LNCaP clone FGC (cell line): ENCODE measurements around the gene SEMA3F.
A peak's percentile ranks its signal among the peaks of the same experiment; 100 is the strongest.

Experiments
- DNase-seq: peaks from one replicate; pipeline ENCODE4 v3.0.0-alpha.2; 2011; ENCODE audit warnings: low read depth
- H3K4me3 ChIP-seq: 2 replicates; pipeline ENCODE4 v1.5.1; 2011; ENCODE audit warnings: mild to moderate bottlenecking, low read depth, low read length, control low read depth
- CTCF ChIP-seq: IDR thresholded peaks from 2 replicates; pipeline ENCODE4 v1.5.1; 2012; ENCODE audit warnings: mild to moderate bottlenecking; ENCODE audit not compliant: control insufficient read depth, insufficient read depth; ENCODE audit errors: extremely low read depth

SEMA3F gene

GRCh38 chr3:50237133-50237651 lies 82.1 kb downstream of the SEMA3F start:
- TF ChIP-seq CTCF = no peak
- no peak overlapping the region for H3K4me3 ChIP-seq
- no peak for DNase-seq

GRCh38 chr3:50237754-50238548 lies 82.8 kb downstream of the SEMA3F start:
- TF ChIP-seq CTCF = no peak
- no peak overlapping the region for H3K4me3 ChIP-seq
- no peak for DNase-seq

GRCh38 chr3:50238549-50239026 lies 83.5 kb downstream of the SEMA3F start:
- H3K4me3 ChIP-seq = no peak overlapping the region
- no peak for TF ChIP-seq CTCF
- DNase-seq = peak; percentile 81
